Smooth muscle cell (in vitro differentiated cells): ENCODE data around the gene PIK3CB. TPM values are rescaled to one million over a fixed set of nuclear protein-coding genes. Genes with fewer than 3 reads are reported as not detected.
"Not testable (repeated sequence)": the region's sequence is repeated elsewhere in the genome, so short reads cannot be mapped to it uniquely, and the experiment has no call there.

Source experiments
- DNase-seq: peaks from one replicate; lab custom pipeline; 2025; ENCODE audit not compliant: unreplicated experiment; lab: John Stamatoyannopoulos, UW
- H2AFZ ChIP-seq: fragments of 200-600 bp; sonication (generic); 2 replicates; pipeline ENCODE4 v1.6.0; 2016; ENCODE audit warnings: antibody characterized with exemption, low read depth, mild to moderate bottlenecking
- H3F3A ChIP-seq: fragments of 200-600 bp; sonication (generic); 2 replicates; pipeline ENCODE4 v1.6.0; 2017; ENCODE audit warnings: antibody characterized with exemption, low read depth
- H3K27ac ChIP-seq: fragments of 200-600 bp; sonication (generic); 2 replicates; pipeline ENCODE4 v1.5.1; 2016; ENCODE audit warnings: low read depth, mild to moderate bottlenecking
- H3K27me3 ChIP-seq: fragments of 200-600 bp; sonication (generic); 2 replicates; pipeline ENCODE4 v1.6.1; 2016; ENCODE audit warnings: low read depth, mild to moderate bottlenecking
- H3K36me3 ChIP-seq: fragments of 200-600 bp; sonication (generic); 2 replicates; pipeline ENCODE4 v1.5.1; 2016; ENCODE audit warnings: low read depth
- H3K4me1 ChIP-seq: fragments of 200-600 bp; sonication (generic); 2 replicates; pipeline ENCODE4 v1.5.1; 2016; ENCODE audit warnings: low read depth
- H3K4me2 ChIP-seq: fragments of 200-600 bp; sonication (generic); 2 replicates; pipeline ENCODE4 v1.6.0; 2016; ENCODE audit warnings: mild to moderate bottlenecking
- H3K4me3 ChIP-seq: fragments of 200-600 bp; sonication (generic); 2 replicates; pipeline ENCODE4 v1.5.1; 2016; ENCODE audit warnings: mild to moderate bottlenecking
- H3K79me2 ChIP-seq: fragments of 200-600 bp; sonication (generic); 2 replicates; pipeline ENCODE4 v1.6.0; 2016; ENCODE audit warnings: low read depth, mild to moderate bottlenecking
- H3K9ac ChIP-seq: fragments of 200-600 bp; sonication (generic); 2 replicates; pipeline ENCODE4 v1.6.0; 2016; ENCODE audit warnings: low read depth
- H3K9me3 ChIP-seq: fragments of 200-600 bp; sonication (generic); replicated peaks from 2 replicates; pipeline ENCODE4 v1.5.1; 2016; ENCODE audit warnings: low read depth
- H4K20me1 ChIP-seq: fragments of 200-600 bp; sonication (generic); 2 replicates; pipeline ENCODE4 v1.6.0; 2016; ENCODE audit warnings: low read depth
- WGBS: methylation state at CpG from one replicate; pipeline ENCODE4 v1.1.7; 2016; ENCODE audit warnings: low lambda C conversion rate; 5-methylcytosine and 5-hydroxymethylcytosine counted together
- polyA plus RNA-seq: library from polyadenylated mRNA; unstranded; fragments of >200 nt; fragmentation: Nextera tagmentation; extraction: Ambion mirVana; gene quantifications from 2 replicates; pipeline ENCODE4 v1.2.1, GENCODE V29; 2016
- total RNA-seq: library from RNA; depleted of rRNA; stranded (reverse); fragments of >200 nt; gene quantifications from 2 replicates; pipeline ENCODE4 v1.2.3, GENCODE V29; 2014
- TF ChIP-seq, protein P1 (sequence below): fragments of 200-600 bp; sonication (generic); IDR thresholded peaks from 2 replicates; pipeline ENCODE4 v1.5.1; 2017; ENCODE audit warnings: borderline replicate concordance, mild to moderate bottlenecking, antibody characterized with exemption; ENCODE audit not compliant: insufficient read depth, poor library complexity, severe bottlenecking

PIK3CB gene
- total and polyA plus RNA-seq, 2 experiments from 2014 or later: 2.6 to 4.5 TPM

DNA sequence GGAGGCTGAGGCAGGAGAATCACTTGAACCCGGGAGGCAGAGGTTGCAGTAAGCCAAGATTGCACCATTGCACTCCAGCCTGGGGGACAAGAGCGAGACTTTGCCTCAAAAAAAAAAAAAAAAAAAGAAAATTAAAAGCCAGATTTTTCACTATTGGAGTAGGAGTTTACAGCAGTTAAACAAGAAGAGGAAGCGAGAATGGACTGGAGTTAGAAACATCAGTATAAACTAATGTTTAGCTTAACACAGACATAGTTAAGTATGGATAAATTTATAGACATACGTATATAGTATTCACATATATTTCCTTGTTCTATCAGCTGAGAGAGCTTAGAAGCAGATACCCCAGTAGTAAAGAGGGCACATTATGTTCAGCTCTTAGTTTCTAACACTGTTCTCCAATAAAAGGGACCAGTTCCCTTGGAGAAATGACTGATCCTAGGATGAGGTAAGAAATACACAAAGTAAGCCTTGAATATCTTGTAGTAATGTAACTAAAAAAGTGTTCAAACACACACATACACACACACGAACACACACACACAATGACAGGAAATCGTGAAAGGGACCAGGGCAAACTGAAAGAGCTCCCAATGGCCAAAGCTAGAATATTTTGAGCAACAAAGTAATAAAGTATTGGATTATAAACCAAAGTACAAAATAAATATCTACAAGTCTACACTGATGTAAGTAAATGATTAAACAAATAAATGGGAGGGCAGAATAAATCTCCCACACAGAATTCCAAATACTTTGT, 25.1 kb downstream of the PIK3CB start:
- Histone ChIP-seq H3K79me2 (no peaks in the 10 kb centered on the region), H3F3A (no peaks in the 10 kb centered on the region), H3K9ac (no peak overlapping the region), H4K20me1 (no peaks in the 10 kb centered on the region), H2AFZ (no peak overlapping the region), H3K36me3 (no peaks in the 10 kb centered on the region), H3K9me3 (no peaks in the 10 kb centered on the region), H3K4me3 (no peak overlapping the region), H3K4me2 (no peak overlapping the region), H3K4me1 (no peaks in the 10 kb centered on the region), H3K27me3 (no peaks in the 10 kb centered on the region), H3K27ac (no peak overlapping the region)
- no peak for DNase-seq
- 96% methylated on average over 6 of the region's 6 CpGs for WGBS
- TF ChIP-seq, protein P1, sequence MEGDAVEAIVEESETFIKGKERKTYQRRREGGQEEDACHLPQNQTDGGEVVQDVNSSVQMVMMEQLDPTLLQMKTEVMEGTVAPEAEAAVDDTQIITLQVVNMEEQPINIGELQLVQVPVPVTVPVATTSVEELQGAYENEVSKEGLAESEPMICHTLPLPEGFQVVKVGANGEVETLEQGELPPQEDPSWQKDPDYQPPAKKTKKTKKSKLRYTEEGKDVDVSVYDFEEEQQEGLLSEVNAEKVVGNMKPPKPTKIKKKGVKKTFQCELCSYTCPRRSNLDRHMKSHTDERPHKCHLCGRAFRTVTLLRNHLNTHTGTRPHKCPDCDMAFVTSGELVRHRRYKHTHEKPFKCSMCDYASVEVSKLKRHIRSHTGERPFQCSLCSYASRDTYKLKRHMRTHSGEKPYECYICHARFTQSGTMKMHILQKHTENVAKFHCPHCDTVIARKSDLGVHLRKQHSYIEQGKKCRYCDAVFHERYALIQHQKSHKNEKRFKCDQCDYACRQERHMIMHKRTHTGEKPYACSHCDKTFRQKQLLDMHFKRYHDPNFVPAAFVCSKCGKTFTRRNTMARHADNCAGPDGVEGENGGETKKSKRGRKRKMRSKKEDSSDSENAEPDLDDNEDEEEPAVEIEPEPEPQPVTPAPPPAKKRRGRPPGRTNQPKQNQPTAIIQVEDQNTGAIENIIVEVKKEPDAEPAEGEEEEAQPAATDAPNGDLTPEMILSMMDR: no peak

DNA sequence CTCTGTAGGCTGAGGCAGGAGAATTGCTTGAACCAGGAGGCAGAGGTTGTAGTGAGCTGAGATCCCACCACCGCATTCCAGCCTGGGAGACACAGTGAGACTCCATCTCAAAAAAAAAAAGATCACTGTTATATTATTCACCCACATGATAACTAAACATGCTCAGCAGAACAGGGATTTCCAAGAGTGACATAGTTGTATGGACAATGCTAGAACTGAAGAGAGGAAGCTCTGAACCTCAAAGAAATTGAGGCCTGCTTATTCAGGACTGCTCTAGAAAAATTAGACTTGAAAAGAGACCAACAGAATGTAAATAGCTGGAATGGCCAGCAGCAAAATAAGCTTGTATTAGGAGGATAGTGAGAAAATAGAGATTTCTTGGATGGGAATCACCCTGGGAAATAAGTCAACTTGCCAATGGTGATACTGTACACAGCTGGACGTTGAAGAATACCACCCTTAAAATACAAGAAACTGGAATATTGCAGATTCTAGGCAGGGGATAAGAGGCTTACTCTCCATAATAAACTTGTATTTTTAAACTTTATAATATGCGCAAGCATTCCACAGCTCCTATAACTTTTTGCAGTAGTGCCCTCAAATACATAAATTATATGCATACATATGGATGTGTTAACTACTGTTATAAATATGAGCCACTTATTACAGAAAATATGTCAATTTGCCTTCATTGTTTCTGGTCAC, 28.2 kb downstream of the PIK3CB start:
- TF ChIP-seq, protein P1: no peak

DNA sequence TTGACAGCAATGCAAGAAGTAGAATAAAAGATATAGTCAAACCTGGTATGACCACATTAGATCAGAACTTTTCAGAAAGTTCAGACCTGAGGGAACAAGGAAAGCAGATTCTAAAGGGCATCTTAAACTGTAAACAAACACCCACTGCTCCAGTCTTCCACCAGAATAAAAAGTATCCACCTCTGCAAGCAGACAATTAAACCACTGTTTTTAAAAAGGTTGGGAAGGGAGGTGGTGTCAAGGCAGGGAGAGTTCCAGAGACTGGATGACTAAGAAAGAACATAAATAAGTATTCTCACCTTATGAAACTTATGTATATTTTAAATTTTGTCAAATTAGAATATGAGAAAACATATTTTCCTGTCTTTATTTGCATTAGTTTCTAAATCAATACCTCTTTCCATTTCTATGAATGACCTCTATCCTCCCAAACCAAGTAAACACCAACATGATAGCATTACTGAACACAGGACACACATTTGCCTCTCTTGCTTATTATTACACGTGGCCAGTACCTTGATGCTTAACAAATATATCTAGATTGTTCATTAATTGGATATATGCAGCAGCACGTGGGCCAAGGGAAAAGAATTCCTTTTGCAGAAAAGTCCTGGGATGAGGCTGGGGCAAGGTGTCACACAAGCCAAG, 31.6 kb downstream of the PIK3CB start:
- H3K27me3 ChIP-seq: no peaks in the 10 kb centered on the region
- DNase-seq: no peak
- H3K4me1 ChIP-seq: peaks cover 4% of the 10 kb centered on the region
- no peaks in the 10 kb centered on the region for H3K79me2 ChIP-seq
- no peak overlapping the region for H3K27ac ChIP-seq
- H3F3A ChIP-seq: no peaks in the 10 kb centered on the region
- no peak overlapping the region for H3K4me2 ChIP-seq
- TF ChIP-seq, protein P1: no peak
- no peaks in the 10 kb centered on the region for H3K36me3 ChIP-seq
- no peak overlapping the region for H2AFZ ChIP-seq
- no peak overlapping the region for H3K4me3 ChIP-seq
- H4K20me1 ChIP-seq: no peaks in the 10 kb centered on the region
- no peak overlapping the region for H3K9ac ChIP-seq
- H3K9me3 ChIP-seq: no peaks in the 10 kb centered on the region
- WGBS: 87% methylated on average over 2 of the region's 2 CpGs

More for the DNA sequence above, 28.2 kb downstream of the PIK3CB start:
- H3K27ac ChIP-seq: no peak overlapping the region
- H3K9me3 ChIP-seq: no peaks in the 10 kb centered on the region
- no peaks in the 10 kb centered on the region for H3K36me3 ChIP-seq
- no peaks in the 10 kb centered on the region for H4K20me1 ChIP-seq
- no peak overlapping the region for H3K4me3 ChIP-seq
- H3K9ac ChIP-seq: no peak overlapping the region
- no peak overlapping the region for H3K4me2 ChIP-seq
- H3K79me2 ChIP-seq: no peaks in the 10 kb centered on the region
- H3K27me3 ChIP-seq: no peaks in the 10 kb centered on the region
- no peak for DNase-seq
- WGBS: 100% methylated on average over 3 of the region's 3 CpGs
- no peak overlapping the region for H2AFZ ChIP-seq
- peaks cover 4% of the 10 kb centered on the region for H3K4me1 ChIP-seq
- H3F3A ChIP-seq: no peaks in the 10 kb centered on the region

DNA sequence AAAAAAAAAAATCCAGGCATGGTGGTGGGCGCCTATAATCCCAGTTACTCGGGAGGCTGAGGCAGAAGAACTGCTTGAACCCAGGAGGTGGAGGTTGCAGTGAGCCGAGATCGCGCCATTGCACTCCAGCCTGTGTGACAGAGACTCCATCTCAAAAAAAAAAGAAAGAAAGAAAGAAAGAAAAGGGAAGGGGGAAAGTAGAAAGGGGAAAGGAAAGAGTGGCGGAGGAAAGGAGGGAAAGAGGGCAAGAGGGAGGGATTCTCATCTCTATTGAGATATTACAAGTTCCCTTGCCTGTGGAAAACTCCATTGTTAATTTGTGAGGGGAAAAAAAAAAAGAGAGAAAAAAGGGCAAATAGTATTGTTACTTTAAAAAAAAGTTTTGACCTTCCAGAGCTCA, 32.5 kb downstream of the PIK3CB start:
- not testable (repeated sequence) for H4K20me1 ChIP-seq, H3K4me2 ChIP-seq, H3K27ac ChIP-seq, H3K79me2 ChIP-seq, H3K9ac ChIP-seq, H3K4me1 ChIP-seq, H3K4me3 ChIP-seq, H3F3A ChIP-seq, H3K36me3 ChIP-seq, H3K9me3 ChIP-seq, H3K27me3 ChIP-seq, DNase-seq, H2AFZ ChIP-seq
- WGBS: 94% methylated on average over 6 of the region's 6 CpGs
